Activated B cell treated with CpG ODN at 0.5 μM for 24 hours (primary cell): ENCODE data around the gene RPL35. TPM values are rescaled to one million over a fixed set of nuclear protein-coding genes. Genes with fewer than 3 reads are reported as not detected.

ENCODE experiments used
- ATAC-seq: fragments of 200-7000 bp; cut with Tn5 transposase; one replicate; pipeline ENCODE4 v1.10.0; 2021; ENCODE audit warnings: low read depth, mild to moderate bottlenecking, moderate library complexity
- CTCF ChIA-PET: fragments of 350-600 bp; sonication (Branson Sonifier 250); formaldehyde crosslinking; loops from one replicate; lab custom pipeline; 2021; ENCODE audit warnings: antibody characterized with exemption; lab: Charles Lee
- POLR2A ChIA-PET: fragments of 350-600 bp; sonication (Branson Sonifier 250); formaldehyde crosslinking; loops from one replicate; lab custom pipeline; 2021; ENCODE audit warnings: antibody characterized with exemption; lab: Charles Lee
- DNase-seq: peaks from one replicate; pipeline ENCODE4 v3.0.0; 2022
- H3K27ac Mint-ChIP-seq: one replicate; pipeline ENCODE4 v1.8.0; 2020; ENCODE audit warnings: mixed read lengths
- H3K27me3 Mint-ChIP-seq: one replicate; pipeline ENCODE4 v1.8.0; 2021; ENCODE audit warnings: mixed read lengths
- H3K36me3 Mint-ChIP-seq: one replicate; pipeline ENCODE4 v1.8.0; 2021; ENCODE audit warnings: low read depth, mixed read lengths
- H3K4me1 Mint-ChIP-seq: one replicate; pipeline ENCODE4 v1.8.0; 2021; ENCODE audit warnings: mixed read lengths
- H3K4me3 Mint-ChIP-seq: one replicate; pipeline ENCODE4 v1.8.0; 2020; ENCODE audit warnings: mild to moderate bottlenecking, mixed read lengths
- H3K9me3 Mint-ChIP-seq: one replicate; pipeline ENCODE4 v1.8.0; 2020; ENCODE audit warnings: mixed read lengths
- intact Hi-C: fragments of 100-400 bp; cut with micrococcal nuclease; formaldehyde crosslinking; loops from one replicate; pipeline ENCODE4 v1.15.1; 2024
- total RNA-seq: library from RNA; stranded (reverse); gene quantifications from 2 replicates; pipeline ENCODE4 v1.2.3, GENCODE V29; 2022
- TF ChIP-seq, protein P1 (sequence below): fragments of 200-600 bp; IDR thresholded peaks from one replicate; pipeline ENCODE4 v1.8.0; 2022; ENCODE audit warnings: antibody characterized with exemption, mild to moderate bottlenecking

RPL35 gene
- total RNA-seq, 1 donor from 2014 or later: 2,037 TPM

DNA sequence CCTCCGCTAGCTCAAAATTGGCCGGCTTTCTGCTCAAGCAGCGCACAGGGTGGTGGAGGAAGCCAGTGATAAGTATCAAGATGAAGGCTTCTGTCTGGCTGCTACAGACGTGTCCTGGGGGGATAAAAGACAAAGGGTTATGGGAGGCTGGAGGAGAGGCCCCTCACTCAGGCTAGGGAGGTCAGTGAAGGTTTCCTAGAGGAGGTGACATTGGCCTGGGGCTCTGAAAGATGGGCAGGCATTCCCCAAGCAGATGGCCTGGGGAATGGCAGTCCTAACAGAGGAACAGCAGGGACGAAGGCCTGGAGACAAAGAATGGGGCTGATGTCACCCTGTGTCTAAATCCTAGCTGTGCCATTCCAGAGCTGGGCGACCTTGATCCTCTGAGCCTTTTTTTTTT, 52.5 kb downstream of the RPL35 start:
- no peaks in the 10 kb centered on the region for H3K9me3 Mint-ChIP-seq
- ChIA-PET POLR2A (no interaction called here), CTCF (no interaction called here)
- H3K27ac Mint-ChIP-seq: no peak overlapping the region
- TF ChIP-seq, protein P1, sequence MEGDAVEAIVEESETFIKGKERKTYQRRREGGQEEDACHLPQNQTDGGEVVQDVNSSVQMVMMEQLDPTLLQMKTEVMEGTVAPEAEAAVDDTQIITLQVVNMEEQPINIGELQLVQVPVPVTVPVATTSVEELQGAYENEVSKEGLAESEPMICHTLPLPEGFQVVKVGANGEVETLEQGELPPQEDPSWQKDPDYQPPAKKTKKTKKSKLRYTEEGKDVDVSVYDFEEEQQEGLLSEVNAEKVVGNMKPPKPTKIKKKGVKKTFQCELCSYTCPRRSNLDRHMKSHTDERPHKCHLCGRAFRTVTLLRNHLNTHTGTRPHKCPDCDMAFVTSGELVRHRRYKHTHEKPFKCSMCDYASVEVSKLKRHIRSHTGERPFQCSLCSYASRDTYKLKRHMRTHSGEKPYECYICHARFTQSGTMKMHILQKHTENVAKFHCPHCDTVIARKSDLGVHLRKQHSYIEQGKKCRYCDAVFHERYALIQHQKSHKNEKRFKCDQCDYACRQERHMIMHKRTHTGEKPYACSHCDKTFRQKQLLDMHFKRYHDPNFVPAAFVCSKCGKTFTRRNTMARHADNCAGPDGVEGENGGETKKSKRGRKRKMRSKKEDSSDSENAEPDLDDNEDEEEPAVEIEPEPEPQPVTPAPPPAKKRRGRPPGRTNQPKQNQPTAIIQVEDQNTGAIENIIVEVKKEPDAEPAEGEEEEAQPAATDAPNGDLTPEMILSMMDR: no peak
- DNase-seq: no peak
- intact Hi-C loops: no loop called here
- no peak overlapping the region for H3K4me3 Mint-ChIP-seq
- no peaks in the 10 kb centered on the region for H3K27me3 Mint-ChIP-seq
- no peak for ATAC-seq
- H3K36me3 Mint-ChIP-seq: no peaks in the 10 kb centered on the region
- H3K4me1 Mint-ChIP-seq: no peaks in the 10 kb centered on the region

DNA sequence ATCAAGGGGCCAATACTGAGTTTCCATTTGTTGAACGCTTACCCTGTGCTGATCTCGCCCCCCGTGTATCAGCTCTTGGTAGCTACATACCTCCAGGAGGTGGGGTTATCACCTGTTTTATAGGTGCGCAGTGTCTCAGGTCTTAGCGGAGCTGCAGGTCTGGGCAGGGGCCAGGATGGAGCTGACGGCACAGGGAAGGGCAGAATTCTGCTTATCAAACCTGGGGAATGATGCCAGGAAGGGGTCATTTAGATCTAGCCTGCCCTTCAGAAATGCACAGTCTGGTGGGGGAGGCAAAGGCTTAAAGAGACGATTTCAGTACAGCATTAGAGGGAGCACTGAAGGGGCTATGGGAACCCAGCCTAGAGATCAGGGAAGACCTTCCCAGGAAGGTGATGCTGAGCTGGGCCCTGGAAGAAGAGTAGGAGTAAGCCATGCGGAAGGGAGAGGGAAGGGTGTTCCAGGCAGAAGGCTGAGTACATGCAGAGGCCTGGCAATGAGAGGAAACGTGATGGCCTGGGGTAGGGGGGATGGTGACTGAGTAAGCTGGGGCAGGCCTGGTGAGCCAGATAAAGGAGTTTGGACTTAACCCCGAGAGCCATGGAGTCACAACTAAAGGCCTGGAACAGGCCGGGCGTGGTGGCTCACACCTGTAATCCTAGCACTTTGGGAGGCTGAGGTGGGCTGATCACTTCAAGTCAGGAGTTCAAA, 53.4 kb downstream of the RPL35 start:
- no peaks in the 10 kb centered on the region for H3K4me1 Mint-ChIP-seq
- TF ChIP-seq, protein P1: no peak
- DNase-seq (no peak), ATAC-seq (no peak)
- no peaks in the 10 kb centered on the region for H3K36me3 Mint-ChIP-seq
- ChIA-PET CTCF (no interaction called here), POLR2A (no interaction called here)
- no peak overlapping the region for H3K27ac Mint-ChIP-seq
- intact Hi-C loops: no loop called here
- H3K9me3 Mint-ChIP-seq: no peaks in the 10 kb centered on the region
- H3K27me3 Mint-ChIP-seq: no peaks in the 10 kb centered on the region
- H3K4me3 Mint-ChIP-seq: no peak overlapping the region

Other genes with a start within 250 kb of the RPL35 start
- gene NR6A1, start 90.6 kb downstream of the RPL35 start, total RNA-seq: 2.3 and 3.1 TPM in 2 replicates
- gene OLFML2A, start 84.8 kb downstream of the RPL35 start, total RNA-seq: 0.73 and 0.78 TPM in 2 replicates
- not detected in 2 replicates for gene WDR38, start 8.5 kb downstream of the RPL35 start, total RNA-seq
- 91.5 and 93.1 TPM in 2 replicates for gene ARPC5L, start 173 bp upstream of the RPL35 start, total RNA-seq
- 11.8 and 14.0 TPM in 2 replicates for gene GOLGA1, start 79.1 kb upstream of the RPL35 start, total RNA-seq